Tibial artery (tissue), 4 donors: ENCODE results near the gene RELB.
A peak's percentile ranks its signal among the peaks of the same experiment; 100 is the strongest.

Experiments
- DNase-seq, 2 donors: peaks; one replicate each; pipeline ENCODE4 v3.0.0-alpha.2; 2019
- H3K27ac ChIP-seq, 2 donors: fragments of 200-600 bp; sonication (generic) in 1 of 2; 1 replicate in 1 of 2; 2 replicates in 1 of 2; pipeline ENCODE4 v1.5.1; 2018 to 2019; ENCODE audit warnings: mild to moderate bottlenecking in 1 of 2
- H3K27me3 ChIP-seq, 2 donors: fragments of 200-600 bp; sonication (generic) in 1 of 2; one replicate each; pipeline versions ENCODE4 v1.5.1 to v1.6.0; 2016 to 2019
- H3K36me3 ChIP-seq, 3 donors: fragments of 200-600 bp; sonication (generic) in 2 of 3; one replicate each; pipeline ENCODE4 v1.5.1; 2016 to 2019; ENCODE audit warnings: mild to moderate bottlenecking in 2 of 3
- H3K4me1 ChIP-seq, 4 donors: fragments of 200-600 bp; sonication (generic) in 2 of 4; 1 replicate in 3 of 4; 2 replicates in 1 of 4; pipeline ENCODE4 v1.5.1; 2016 to 2019
- H3K4me3 ChIP-seq, 2 donors: fragments of 200-600 bp; sonication (generic) in 1 of 2; 1 replicate in 1 of 2; 2 replicates in 1 of 2; pipeline ENCODE4 v1.5.1; 2018 to 2019; ENCODE audit warnings: mild to moderate bottlenecking in 2 of 2
- H3K9me3 ChIP-seq, 3 donors: fragments of 200-600 bp; sonication (generic) in 1 of 3; one replicate each; pipeline ENCODE4 v1.5.1; 2016 to 2019
- intact Hi-C: fragments of 100-400 bp; cut with DNase I; formaldehyde crosslinking; loops from one replicate; pipeline ENCODE4 v1.15.0; 2023; ENCODE audit warnings: low total_unique reads
- TF ChIP-seq, protein P1 (sequence below), 2 experiments: fragments of 200-600 bp in 1 of 2; fragments of 450-650 bp in 1 of 2; IDR thresholded peaks; one replicate each; pipeline ENCODE4 v1.5.1; 2017 to 2019; ENCODE audit warnings: antibody characterized with exemption in 2 of 2, mild to moderate bottlenecking in 1 of 2, moderate library complexity in 1 of 2

Gene RELB

DNA sequence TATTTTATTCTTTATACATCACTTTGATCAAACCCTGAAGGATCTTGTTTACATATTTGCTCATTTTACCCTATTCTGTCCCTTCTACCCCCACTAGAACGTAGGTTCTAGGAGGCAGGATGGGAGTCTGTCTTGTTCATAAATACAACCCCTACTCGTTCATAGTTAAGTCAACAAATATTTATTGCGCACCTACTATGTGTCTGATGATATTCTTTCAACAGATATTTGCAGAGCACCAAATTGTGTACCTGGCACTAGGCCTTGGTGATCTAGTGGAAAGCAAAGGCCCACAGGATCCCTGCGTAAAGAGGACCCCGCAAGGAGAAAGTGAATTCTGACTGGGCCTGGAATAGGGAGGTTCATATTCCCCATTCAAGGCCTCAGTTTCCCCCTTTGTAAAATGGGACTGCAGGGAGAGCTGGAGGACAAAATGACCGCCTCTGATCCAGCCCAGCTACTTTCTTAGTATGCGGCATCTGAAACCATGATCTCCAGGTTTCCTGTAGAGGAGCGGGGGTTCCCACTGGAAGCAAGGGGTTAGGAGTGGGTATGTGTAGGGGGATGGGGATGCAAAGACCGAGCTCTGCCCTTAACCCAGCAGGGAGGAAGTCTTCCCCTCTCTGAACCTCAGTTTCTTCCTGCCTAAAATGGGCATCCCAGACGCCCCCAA lies 77.3 kb downstream of the RELB start:
- TF ChIP-seq, protein P1, sequence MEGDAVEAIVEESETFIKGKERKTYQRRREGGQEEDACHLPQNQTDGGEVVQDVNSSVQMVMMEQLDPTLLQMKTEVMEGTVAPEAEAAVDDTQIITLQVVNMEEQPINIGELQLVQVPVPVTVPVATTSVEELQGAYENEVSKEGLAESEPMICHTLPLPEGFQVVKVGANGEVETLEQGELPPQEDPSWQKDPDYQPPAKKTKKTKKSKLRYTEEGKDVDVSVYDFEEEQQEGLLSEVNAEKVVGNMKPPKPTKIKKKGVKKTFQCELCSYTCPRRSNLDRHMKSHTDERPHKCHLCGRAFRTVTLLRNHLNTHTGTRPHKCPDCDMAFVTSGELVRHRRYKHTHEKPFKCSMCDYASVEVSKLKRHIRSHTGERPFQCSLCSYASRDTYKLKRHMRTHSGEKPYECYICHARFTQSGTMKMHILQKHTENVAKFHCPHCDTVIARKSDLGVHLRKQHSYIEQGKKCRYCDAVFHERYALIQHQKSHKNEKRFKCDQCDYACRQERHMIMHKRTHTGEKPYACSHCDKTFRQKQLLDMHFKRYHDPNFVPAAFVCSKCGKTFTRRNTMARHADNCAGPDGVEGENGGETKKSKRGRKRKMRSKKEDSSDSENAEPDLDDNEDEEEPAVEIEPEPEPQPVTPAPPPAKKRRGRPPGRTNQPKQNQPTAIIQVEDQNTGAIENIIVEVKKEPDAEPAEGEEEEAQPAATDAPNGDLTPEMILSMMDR (IDR thresholded peaks at IDR 0.05) = no peak
- peaks cover 0 to 54% (median 29%) of the 10 kb centered on the region in 4 donors for H3K4me1 ChIP-seq
- DNase-seq = no peak
- H3K36me3 ChIP-seq = peaks cover 0 to 15% (median 7%) of the 10 kb centered on the region in 3 donors
- peak overlapping the region; percentile 70 to 93 for H3K4me3 ChIP-seq
- intact Hi-C loops = no loop called here
- no peaks in the 10 kb centered on the region for H3K9me3 ChIP-seq
- peak overlapping the region; percentile 70 to 71 for H3K27ac ChIP-seq
- H3K27me3 ChIP-seq = no peaks in the 10 kb centered on the region

DNA sequence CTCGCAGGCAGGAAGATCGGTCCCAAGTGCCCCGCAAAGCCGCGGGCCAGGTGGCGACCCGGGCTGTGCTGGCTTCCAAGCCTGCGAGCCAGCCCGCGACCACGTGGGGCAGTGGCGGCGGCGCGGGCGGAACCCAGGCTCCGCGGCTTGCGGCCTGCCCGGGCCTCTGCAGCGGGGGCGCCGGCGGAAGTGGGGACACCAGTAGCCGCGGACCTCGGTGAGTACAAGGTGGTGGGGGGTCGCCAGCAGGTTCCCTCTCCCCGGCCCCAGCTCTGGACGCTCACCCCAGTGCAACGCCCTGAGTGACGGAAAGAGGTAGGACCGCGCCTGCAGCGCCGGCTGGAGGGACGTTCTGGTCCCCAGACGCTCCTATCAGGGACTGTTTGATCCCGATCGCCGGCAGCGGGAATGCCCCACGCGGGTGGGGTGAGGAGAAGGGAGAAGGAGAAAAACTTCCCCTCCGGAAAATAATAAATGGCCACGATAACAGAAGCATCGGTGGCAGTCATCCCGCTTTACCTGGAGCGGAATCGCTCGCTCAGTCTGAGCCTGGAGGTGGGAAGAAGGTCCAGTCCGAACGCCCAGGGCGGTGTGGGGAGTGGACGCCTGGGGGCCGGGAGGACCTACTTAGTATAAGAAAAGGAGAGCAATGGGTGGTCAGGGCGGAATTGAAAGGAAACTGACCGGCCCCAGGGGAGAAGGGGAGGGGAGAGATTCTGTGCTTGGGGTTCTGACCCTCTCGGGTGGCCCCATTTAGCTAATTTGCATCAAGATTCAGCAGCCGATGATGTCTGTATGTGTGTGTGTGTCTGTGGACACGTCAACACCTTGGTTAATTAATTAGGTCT lies 78.0 kb downstream of the RELB start, which contains the start of gene GEMIN7:
GEMIN7 (plus strand) TSS at position 198 of the 848 bp plus-strand sequence. CDS start 10,855 bp downstream, outside the sequence.
- peak; percentile 72 to 76 for DNase-seq
- peak within 1 kb of the TSS; percentile 70 to 93 for H3K4me3 ChIP-seq
- TF ChIP-seq, protein P1 (IDR thresholded peaks at IDR 0.05) = peak in 1 of 2 experiments; percentile 21
- peaks cover 0 to 54% (median 29%) of the 10 kb centered on the region in 4 donors for H3K4me1 ChIP-seq
- peak within 1 kb of the TSS; percentile 70 to 71 for H3K27ac ChIP-seq
- H3K36me3 ChIP-seq = peaks cover 0 to 15% (median 7%) of the 10 kb centered on the region in 3 donors
- H3K27me3 ChIP-seq = no peaks in the 10 kb centered on the region
- intact Hi-C loops = no loop called here
- no peaks in the 10 kb centered on the region for H3K9me3 ChIP-seq

DNA sequence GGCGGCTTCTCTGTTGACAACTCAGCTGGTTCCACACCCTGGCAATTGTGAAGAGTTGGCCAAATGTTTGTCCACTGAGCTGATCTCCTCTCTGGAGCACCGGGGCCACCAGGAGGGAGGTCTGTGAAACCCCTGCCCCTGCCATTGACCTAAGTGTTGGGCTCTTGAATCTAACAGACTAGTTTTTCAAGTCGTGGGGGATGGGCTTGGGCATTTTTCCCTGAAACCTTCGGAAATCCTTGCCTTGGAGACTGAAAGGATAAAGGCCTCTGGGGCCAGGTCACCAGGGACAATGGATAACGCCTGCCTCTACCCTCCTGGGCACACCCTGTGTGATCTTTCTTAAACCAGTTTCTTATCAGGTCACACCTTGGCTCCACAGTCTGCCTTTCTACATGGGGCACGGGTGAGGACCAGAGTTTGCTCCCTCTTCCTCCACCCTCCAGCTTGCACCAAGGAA lies 78.7 kb downstream of the RELB start:
- H3K4me1 ChIP-seq = peaks cover 0 to 48% (median 29%) of the 10 kb centered on the region in 4 donors
- H3K27ac ChIP-seq = peak overlapping the region in 1 of 2 donors; percentile 70
- H3K4me3 ChIP-seq = peak overlapping the region; percentile 70 to 93
- TF ChIP-seq, protein P1 (IDR thresholded peaks at IDR 0.05) = no peak
- peaks cover 0 to 21% (median 7%) of the 10 kb centered on the region in 3 donors for H3K36me3 ChIP-seq
- DNase-seq = no peak
- intact Hi-C loops = no loop called here
- no peaks in the 10 kb centered on the region for H3K9me3 ChIP-seq
- no peaks in the 10 kb centered on the region for H3K27me3 ChIP-seq

DNA sequence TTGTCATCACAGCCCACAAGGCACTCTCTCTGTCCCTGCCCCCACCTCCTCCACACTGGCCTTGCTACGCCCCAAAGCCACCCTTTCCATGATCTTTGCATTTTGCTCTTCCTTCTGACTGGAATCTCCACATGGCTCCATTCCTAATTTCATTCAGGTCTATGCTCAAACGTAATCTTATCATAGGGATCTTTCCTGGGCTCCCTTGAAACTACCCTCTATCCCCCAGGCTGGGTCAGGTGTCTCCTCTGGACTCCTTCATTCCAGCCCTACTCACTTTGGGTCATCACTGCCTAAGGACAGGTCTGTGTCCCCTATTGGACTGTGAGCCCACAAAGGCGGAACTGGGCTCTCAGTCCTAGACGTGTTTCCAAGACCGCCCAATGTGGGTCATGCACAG lies 80.9 kb downstream of the RELB start:
- Histone ChIP-seq H3K9me3 (no peaks in the 10 kb centered on the region), H3K27ac (no peak overlapping the region), H3K36me3 (peaks cover 0 to 29% (median 12%) of the 10 kb centered on the region in 3 donors), H3K4me3 (no peak overlapping the region), H3K27me3 (no peaks in the 10 kb centered on the region), H3K4me1 (peaks cover 0 to 27% (median 19%) of the 10 kb centered on the region in 4 donors)
- TF ChIP-seq, protein P1 (IDR thresholded peaks at IDR 0.05) = no peak
- DNase-seq = no peak
- intact Hi-C loops = no loop called here

DNA sequence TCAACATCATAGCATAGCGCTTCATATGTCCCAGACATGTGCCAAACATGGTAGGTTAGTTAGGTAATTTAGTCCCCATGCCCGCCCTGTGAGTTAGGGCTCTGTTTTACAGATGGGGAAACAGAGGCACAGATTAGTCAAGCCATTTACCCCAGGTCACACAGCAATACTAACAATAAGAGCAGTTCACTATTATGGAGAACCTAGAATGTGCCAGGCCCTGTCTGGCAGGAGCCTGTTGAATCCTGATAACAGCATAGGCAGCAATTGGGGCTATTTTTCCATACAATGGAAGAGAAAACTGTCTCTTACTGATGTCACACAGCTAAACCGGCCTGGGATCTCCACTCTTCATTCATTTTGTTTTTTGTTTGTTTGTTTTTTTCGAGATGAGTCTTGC lies 85.2 kb downstream of the RELB start:
- peaks cover 0 to 35% (median 12%) of the 10 kb centered on the region in 3 donors for H3K36me3 ChIP-seq

More for the DNA sequence above, 85.2 kb downstream of the RELB start:
- no peak for DNase-seq
- H3K4me3 ChIP-seq = no peak overlapping the region
- peaks cover 0 to 9% (median 7%) of the 10 kb centered on the region in 4 donors for H3K4me1 ChIP-seq
- H3K9me3 ChIP-seq = no peaks in the 10 kb centered on the region
- H3K27me3 ChIP-seq = no peaks in the 10 kb centered on the region
- TF ChIP-seq, protein P1 (IDR thresholded peaks at IDR 0.05) = no peak
- H3K27ac ChIP-seq = no peak overlapping the region
- intact Hi-C loops = no loop called here
